Activated naive CD4-positive, alpha-beta T cell treated with Interleukin-2 at 50 U/mL for 16 hours (primary cell): ENCODE results near the gene CEP295NL.
"Not testable (repeated sequence)": the region's sequence is repeated elsewhere in the genome, so short reads cannot be mapped to it uniquely, and the experiment has no call there.

Experiments used
- DNase-seq: peaks from one replicate; pipeline ENCODE4 v3.0.0-alpha.2; 2020

The CEP295NL gene

GRCh38 chr17:78925662-78926555 is 22.9 kb upstream of the CEP295NL start:
- DNase-seq, result no peak

DNA sequence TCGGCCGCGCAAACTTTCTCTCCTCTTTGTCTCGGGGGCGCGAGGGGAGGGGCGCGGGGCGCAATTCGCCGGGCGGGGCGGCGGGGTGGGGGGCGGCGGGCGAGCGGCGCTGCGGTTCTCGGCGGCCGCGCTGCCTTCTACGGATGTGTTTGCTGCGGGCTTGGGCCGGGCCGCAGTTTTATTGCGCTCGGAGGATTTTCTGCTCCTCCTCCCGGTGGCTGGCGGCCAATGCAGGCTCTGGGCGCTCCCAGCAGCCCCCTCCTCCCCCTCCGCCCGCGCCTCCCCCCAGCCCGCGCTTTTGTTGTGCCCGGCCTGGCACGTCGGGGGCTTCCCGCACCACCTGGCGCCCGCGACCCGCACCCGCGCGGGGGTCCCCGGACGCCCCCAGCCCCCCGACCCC is 22.2 kb upstream of the CEP295NL start, which contains the start of gene TIMP2:
TIMP2 (minus strand) TSS at position 154 of the 400 bp plus-strand sequence. CDS start 299 bp downstream, outside the sequence.
- DNase-seq, result peak; percentile 60

GRCh38 chr17:78924481-78925151 is 21.6 kb upstream of the CEP295NL start:
- DNase-seq, result no peak

DNA sequence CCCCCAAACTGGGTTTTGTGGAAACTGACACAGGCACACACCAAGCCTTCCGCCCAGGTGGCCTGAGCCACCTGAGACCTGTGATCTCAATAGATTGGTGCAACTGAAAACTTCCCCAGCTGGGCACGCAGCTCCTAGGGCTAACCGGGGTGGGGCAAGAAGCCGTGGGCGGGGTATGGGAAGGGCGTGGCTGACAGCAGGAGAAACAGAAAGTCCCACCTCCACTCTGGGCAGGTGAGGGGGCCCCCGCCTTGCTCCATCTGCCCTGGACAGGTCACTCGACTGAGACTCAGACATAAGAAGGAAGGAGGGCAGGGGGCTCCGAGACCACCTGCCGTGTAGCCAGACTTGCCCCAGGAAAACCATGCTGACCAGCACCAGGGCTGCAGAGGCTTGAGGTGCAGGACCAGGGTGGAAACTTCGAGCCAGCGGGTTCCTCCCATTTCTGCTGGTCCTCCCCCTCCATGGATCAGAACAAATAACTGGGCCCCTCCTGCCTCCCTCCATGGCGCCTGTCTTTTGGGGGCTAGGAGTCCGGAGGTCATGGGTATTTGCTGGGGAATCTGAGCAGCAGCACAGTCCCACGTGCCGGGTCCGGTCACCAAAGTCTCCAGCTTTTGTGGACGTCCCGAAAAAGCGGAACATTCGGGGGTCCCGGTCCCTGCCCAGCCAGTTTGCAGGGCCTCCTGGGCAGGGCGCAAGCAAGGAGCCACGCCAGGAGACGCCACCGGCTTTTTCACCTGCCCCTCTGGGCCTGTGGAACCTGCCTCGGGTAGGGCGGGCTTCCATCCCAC is 20.9 kb upstream of the CEP295NL start:
- peak; percentile 49 for DNase-seq

- no peak for DNase-seq
Measured at GRCh38 chr17:78922816-78923498, 20.0 kb upstream of the CEP295NL start.

- DNase-seq, result no peak
Measured at GRCh38 chr17:78921437-78921971, 18.5 kb upstream of the CEP295NL start.

GRCh38 chr17:78920528-78920927 is 17.5 kb upstream of the CEP295NL start:
- DNase-seq, result no peak

DNA sequence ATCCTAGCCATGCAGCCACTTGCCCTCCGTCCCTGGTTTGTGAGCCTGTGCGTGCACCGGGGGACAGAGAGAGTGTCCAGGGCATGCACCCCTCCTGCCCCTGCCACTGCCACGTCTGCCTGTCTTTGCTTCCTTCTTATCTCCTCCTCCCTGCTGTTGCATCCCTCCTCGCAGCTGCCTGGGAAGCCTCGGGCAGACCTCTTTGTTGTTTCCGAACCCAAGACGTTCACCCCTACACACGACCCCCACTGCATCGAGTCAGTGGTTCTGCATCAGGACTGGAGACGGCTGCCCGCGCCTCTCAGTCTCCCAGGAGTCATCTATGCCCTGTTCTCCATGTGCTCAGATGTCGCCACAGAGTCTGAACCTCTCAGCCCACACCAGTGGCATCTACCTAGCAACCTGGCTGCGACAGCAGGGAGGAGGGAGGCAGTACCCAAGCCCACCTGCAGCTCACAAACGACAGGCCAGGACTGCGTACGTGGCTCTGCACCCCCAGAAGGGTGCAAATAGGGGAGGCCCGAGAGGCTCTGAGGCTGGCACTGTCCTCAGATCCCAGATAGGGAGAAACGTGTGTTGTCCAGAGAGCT is 17.0 kb upstream of the CEP295NL start:
- DNase-seq, result no peak

GRCh38 chr17:78918979-78919378 is 16.0 kb upstream of the CEP295NL start:
- DNase-seq, result no peak

GRCh38 chr17:78917451-78918275 is 14.7 kb upstream of the CEP295NL start:
- no peak for DNase-seq

DNA sequence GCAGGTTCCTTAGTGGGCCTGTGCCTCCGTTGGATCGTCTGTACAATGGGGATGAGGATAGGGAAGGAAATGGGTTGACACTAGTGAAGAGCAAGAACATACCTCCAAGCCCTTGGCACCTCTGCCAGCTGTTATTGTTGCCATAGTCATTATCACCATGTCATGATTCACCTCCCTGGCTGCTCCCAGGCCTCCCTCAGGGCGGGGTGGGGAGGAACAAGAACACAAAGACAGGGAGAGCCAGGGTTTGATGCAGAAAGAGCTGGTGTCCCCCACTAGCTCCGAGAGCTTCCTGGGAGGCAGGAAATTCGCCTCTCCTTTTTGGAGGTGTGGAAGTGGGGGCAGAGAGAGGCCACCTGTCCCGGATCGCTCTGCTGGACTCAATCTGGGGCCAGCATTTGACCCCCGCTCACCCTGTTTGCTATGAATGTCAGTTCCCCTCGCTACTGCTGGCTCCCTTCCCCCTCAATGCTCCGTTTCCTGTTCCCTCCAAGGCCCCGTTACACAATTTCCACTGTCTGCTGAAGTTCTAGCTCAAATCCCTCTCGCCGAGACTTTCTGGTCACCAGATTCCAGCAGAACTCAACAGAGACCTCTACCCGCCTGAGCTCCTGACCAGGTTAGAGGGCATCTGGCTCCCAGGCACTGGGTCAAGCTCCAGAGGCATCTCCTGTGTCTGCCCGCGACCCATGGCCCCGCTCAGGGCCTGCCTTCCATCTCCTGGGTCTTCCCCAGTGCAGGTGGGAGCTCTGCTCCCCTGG is 13.1 kb upstream of the CEP295NL start:
- DNase-seq, result no peak

DNA sequence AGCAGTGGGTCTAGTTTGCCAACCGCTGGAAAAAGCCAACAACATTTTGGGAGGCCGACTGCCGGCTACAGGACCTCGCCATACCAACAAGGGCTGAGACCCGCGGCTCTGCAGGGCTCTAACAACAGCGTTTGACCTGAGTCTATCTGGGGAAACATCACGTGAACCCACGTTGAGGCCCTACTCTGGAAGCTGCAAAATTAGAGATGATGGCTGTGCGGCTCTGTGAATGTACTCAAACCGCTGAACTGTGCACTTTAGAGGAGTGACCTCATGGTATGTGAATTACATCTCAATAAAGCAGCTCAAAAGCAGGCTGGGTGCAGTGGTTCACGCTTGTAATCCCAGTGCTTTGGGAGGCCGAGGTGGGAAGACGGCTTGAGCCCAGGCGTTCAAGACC is 10.1 kb upstream of the CEP295NL start:
- no peak for DNase-seq

GRCh38 chr17:78912082-78912481 is 9.1 kb upstream of the CEP295NL start:
- no peak for DNase-seq

- DNase-seq, result not testable (repeated sequence)
Measured at GRCh38 chr17:78911543-78911942, 8.5 kb upstream of the CEP295NL start.

GRCh38 chr17:78910497-78911284 is 7.7 kb upstream of the CEP295NL start:
- DNase-seq, result no peak

- DNase-seq, result no peak
Measured at GRCh38 chr17:78908426-78908825, 5.4 kb upstream of the CEP295NL start.

- DNase-seq, result no peak
Measured at GRCh38 chr17:78905541-78905940, 2.5 kb upstream of the CEP295NL start.

DNA sequence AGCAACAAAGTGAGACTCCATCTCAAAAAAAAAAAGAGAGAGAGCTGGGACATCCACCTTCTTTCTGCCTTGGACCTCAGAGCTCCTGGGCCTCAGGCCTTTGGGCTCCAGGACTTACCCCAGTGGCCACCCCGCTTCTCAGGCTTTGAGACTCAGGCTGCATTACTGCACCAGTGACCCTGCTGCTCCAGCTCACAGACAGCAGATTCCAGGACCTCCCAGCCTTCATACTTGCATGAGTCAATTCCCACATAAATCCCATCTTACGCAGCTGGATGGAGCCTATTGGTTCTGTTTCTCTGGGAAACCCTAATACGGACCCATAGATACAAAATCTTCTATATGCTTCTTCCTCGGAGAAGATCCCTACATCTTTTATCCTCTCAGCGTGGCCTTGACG is 2.1 kb upstream of the CEP295NL start:
- no peak for DNase-seq

DNA sequence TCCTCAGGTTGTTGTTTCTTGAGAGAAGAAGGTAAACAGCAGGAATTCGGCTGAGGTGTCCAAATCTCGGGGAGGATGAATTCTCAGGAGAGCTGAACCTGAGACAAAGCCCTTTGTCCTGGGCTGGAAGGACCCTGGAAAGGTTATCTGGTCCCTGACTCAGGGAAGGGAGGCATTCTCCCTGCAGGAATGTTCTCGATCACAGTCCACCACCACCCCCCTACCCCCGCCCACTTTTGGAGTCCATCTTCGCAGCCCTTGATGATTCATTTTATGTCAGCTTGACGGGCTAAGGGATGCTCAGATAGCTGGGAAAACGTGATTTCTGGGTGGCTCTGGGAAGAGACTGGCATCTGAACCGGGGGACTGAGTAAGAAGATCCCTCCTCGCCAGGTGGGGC is 1.4 kb upstream of the CEP295NL start:
- no peak for DNase-seq
